PC-9 (cell line): Measurements from ENCODE around the gene DSCAM. TPM values are rescaled to one million over a fixed set of nuclear protein-coding genes. Genes with fewer than 3 reads are reported as not detected.

Experiments used
- BruUV-seq: library from RNA; stranded (reverse); fragments of 400-500 nt; replicated peaks from 2 replicates; lab custom pipeline; 2021; lab: Mats Ljungman, UMichigan
- CTCF ChIA-PET: fragments of 300-600 bp; sonication (Branson Sonifier 250); formaldehyde crosslinking; loops from one replicate; lab custom pipeline; 2022; ENCODE audit warnings: antibody characterized with exemption; lab: Charles Lee
- POLR2A ChIA-PET: fragments of 300-600 bp; sonication (Branson Sonifier 250); formaldehyde crosslinking; loops from one replicate; lab custom pipeline; 2022; ENCODE audit warnings: antibody characterized with exemption; ENCODE audit not compliant: unreplicated experiment; lab: Charles Lee
- DNase-seq, 2 experiments: peaks; one replicate each; pipeline versions ENCODE4 v3.0.0 to v3.0.0-alpha.2; 2015 to 2022; ENCODE audit warnings: mixed read lengths in 1 of 2
- H2AFZ ChIP-seq: fragments of 200-600 bp; sonication (generic); 2 replicates; pipeline ENCODE4 v1.8.1; 2017; ENCODE audit warnings: antibody characterized with exemption
- H3F3A ChIP-seq: fragments of 200-600 bp; sonication (generic); 2 replicates; pipeline ENCODE4 v1.8.1; 2017; ENCODE audit warnings: antibody characterized with exemption, mild to moderate bottlenecking, low read depth; ENCODE audit not compliant: insufficient read depth
- H3K27ac ChIP-seq: fragments of 200-600 bp; sonication (generic); 2 replicates; pipeline ENCODE4 v1.6.1; 2016; ENCODE audit warnings: mixed run types
- H3K27me3 ChIP-seq: fragments of 200-600 bp; sonication (generic); 2 replicates; pipeline ENCODE4 v1.6.1; 2016; ENCODE audit warnings: low read depth, mixed run types; ENCODE audit not compliant: insufficient read depth
- H3K36me3 ChIP-seq: fragments of 200-600 bp; sonication (generic); 2 replicates; pipeline ENCODE4 v1.6.1; 2016; ENCODE audit warnings: low read depth, mixed run types
- H3K4me1 ChIP-seq: fragments of 200-600 bp; sonication (generic); replicated peaks from 2 replicates; pipeline ENCODE4 v1.6.1; 2016; ENCODE audit warnings: mixed run types; ENCODE audit not compliant: insufficient read depth
- H3K4me2 ChIP-seq: fragments of 200-600 bp; sonication (generic); 2 replicates; pipeline ENCODE4 v1.6.1; 2017; ENCODE audit warnings: mixed run types
- H3K4me3 ChIP-seq: fragments of 200-600 bp; sonication (generic); 2 replicates; pipeline ENCODE4 v1.6.1; 2016; ENCODE audit warnings: mixed run types
- H3K79me2 ChIP-seq: fragments of 200-600 bp; sonication (generic); 2 replicates; pipeline ENCODE4 v1.6.1; 2017; ENCODE audit warnings: low read depth, mixed run types
- H3K9me2 ChIP-seq: fragments of 200-600 bp; sonication (generic); 2 replicates; pipeline ENCODE4 v1.8.1; 2017; ENCODE audit warnings: mild to moderate bottlenecking; ENCODE audit not compliant: insufficient read depth
- H3K9me3 ChIP-seq: fragments of 200-600 bp; sonication (generic); 2 replicates; pipeline ENCODE4 v1.8.1; 2016; ENCODE audit warnings: low read depth; ENCODE audit not compliant: insufficient read depth
- H4K20me1 ChIP-seq: fragments of 200-600 bp; sonication (generic); 2 replicates; pipeline ENCODE4 v1.8.1; 2017; ENCODE audit not compliant: insufficient read depth
- EZH2 ChIP-seq: fragments of 200-600 bp; sonication (generic); IDR thresholded peaks from 2 replicates; pipeline ENCODE4 v1.8.0; 2017; ENCODE audit warnings: antibody characterized with exemption, low read depth
- intact Hi-C: fragments of 100-400 bp; cut with micrococcal nuclease; formaldehyde crosslinking; loops from one replicate; pipeline ENCODE4 v1.10.0; 2022; ENCODE audit not compliant: unreplicated experiment
- total RNA-seq: library from RNA; stranded (reverse); gene quantifications from 2 replicates; pipeline ENCODE4 v1.2.3, GENCODE V29; 2021
- TF ChIP-seq, protein P1 (sequence below): fragments of 200-600 bp; sonication (generic); conservative IDR thresholded peaks from 2 replicates; pipeline ENCODE4 v1.6.1; 2017; ENCODE audit warnings: mixed run types, antibody characterized with exemption, mild to moderate bottlenecking, moderate library complexity

DSCAM gene
- total RNA-seq, 1 experiment from 2014 or later, result not detected

DNA sequence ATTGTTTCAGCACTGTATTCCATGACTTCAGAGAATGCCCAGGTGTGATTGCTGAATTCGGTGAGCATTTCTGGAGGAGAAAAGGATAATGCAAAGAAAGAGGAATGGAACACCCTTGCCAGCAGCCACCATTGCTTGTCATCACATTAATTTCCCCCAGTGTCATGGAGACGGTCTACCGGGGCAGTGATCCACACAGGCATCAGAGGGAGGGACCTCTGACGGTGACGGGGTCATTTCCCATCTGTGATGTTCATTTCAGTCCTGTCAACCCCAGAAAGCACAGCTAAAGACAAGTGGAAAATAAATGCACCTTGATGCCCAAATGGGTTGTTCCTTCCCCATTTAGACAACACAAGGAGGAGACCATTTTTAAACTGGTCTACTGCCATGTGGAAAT lies 603.3 kb downstream of the DSCAM start:
- Histone ChIP-seq H3K4me1 (no peaks in the 10 kb centered on the region), H2AFZ (no peak overlapping the region), H3K27me3 (no peaks in the 10 kb centered on the region), H3K36me3 (no peaks in the 10 kb centered on the region), H4K20me1 (no peaks in the 10 kb centered on the region), H3K9me3 (no peaks in the 10 kb centered on the region), H3K4me3 (no peak overlapping the region), H3F3A (no peaks in the 10 kb centered on the region), H3K9me2 (no peaks in the 10 kb centered on the region), H3K79me2 (no peaks in the 10 kb centered on the region), H3K4me2 (no peak overlapping the region), H3K27ac (no peak overlapping the region)
- POLR2A ChIA-PET, result no interaction called here
- DNase-seq, result no peak
- BruUV-seq, result no TSS peak
- CTCF ChIA-PET, result no interaction called here
- TF ChIP-seq, protein P1, sequence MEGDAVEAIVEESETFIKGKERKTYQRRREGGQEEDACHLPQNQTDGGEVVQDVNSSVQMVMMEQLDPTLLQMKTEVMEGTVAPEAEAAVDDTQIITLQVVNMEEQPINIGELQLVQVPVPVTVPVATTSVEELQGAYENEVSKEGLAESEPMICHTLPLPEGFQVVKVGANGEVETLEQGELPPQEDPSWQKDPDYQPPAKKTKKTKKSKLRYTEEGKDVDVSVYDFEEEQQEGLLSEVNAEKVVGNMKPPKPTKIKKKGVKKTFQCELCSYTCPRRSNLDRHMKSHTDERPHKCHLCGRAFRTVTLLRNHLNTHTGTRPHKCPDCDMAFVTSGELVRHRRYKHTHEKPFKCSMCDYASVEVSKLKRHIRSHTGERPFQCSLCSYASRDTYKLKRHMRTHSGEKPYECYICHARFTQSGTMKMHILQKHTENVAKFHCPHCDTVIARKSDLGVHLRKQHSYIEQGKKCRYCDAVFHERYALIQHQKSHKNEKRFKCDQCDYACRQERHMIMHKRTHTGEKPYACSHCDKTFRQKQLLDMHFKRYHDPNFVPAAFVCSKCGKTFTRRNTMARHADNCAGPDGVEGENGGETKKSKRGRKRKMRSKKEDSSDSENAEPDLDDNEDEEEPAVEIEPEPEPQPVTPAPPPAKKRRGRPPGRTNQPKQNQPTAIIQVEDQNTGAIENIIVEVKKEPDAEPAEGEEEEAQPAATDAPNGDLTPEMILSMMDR, result no peak
- TF ChIP-seq EZH2, result no peak
- intact Hi-C loops, result no loop called here

DNA sequence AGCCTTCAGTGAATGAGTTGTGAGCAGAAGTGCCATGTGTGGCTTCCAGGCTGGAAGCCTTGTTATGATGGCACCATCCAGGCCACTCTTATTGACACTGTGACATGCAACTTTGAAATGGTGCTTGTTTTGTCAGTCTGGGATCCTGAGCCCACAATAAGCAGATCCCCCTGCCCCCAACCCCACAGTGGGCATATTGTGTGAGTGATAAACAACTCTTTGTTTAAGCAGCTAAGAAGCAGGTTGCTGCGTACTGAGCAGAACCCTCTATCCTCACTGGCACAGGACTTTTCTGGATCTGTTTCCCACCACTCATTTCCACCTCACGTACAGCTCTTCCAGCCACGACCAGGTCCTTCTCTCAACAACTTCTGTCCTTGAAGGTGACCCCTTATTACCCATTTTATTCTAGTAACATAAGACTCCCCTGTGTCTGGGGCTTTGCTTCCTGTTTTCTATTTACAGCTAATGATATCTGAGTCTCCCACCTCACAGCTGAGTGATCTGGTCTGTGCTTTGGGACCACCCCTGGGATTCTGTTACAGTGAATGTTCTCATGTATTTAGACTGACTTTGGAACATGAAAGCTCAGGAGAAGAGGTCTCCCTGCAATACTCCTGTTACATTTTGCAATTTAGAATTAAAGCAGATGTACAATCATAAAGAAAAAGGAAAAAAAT lies 604.2 kb downstream of the DSCAM start:
- no peaks in the 10 kb centered on the region for H3K9me2 ChIP-seq
- H3K36me3 ChIP-seq, result no peaks in the 10 kb centered on the region
- H3K27ac ChIP-seq, result no peak overlapping the region
- H3F3A ChIP-seq, result no peaks in the 10 kb centered on the region
- no peak overlapping the region for H3K4me3 ChIP-seq
- H2AFZ ChIP-seq, result no peak overlapping the region
- POLR2A ChIA-PET, result no interaction called here
- H4K20me1 ChIP-seq, result no peaks in the 10 kb centered on the region
- no TSS peak for BruUV-seq
- no peaks in the 10 kb centered on the region for H3K9me3 ChIP-seq
- H3K79me2 ChIP-seq, result no peaks in the 10 kb centered on the region
- H3K27me3 ChIP-seq, result no peaks in the 10 kb centered on the region
- TF ChIP-seq EZH2, result no peak
- TF ChIP-seq, protein P1, result no peak
- intact Hi-C loops, result no loop called here
- no peak overlapping the region for H3K4me2 ChIP-seq
- DNase-seq, result no peak
- CTCF ChIA-PET, result no interaction called here
- no peaks in the 10 kb centered on the region for H3K4me1 ChIP-seq

DNA sequence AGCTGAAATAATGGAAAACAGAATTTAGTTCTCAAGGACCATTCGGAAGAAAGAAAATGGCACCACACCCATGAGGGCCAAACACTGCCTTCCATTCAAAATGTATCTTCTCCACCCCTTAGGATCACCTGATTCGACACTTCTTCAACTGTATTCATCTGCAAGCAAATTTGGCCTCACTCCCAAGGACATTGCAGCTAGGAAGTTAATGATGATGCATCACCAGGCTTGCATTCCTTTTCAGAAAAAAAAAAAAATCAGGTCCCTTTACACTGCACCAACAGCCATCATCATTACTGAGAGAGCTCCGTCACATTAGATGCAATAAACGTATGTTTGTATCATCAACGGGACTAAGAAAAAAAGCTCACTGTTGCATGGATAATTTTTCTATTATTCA lies 611.4 kb downstream of the DSCAM start:
- no peak for DNase-seq
- TF ChIP-seq, protein P1, result no peak
- no peak for TF ChIP-seq EZH2
- intact Hi-C loops, result no loop called here
- H2AFZ ChIP-seq, result no peak overlapping the region
- POLR2A ChIA-PET, result no interaction called here
- no peak overlapping the region for H3K4me3 ChIP-seq
- H3K4me1 ChIP-seq, result no peaks in the 10 kb centered on the region
- H3K9me3 ChIP-seq, result no peaks in the 10 kb centered on the region
- no peaks in the 10 kb centered on the region for H3K36me3 ChIP-seq
- CTCF ChIA-PET, result no interaction called here
- H3K9me2 ChIP-seq, result no peaks in the 10 kb centered on the region
- H4K20me1 ChIP-seq, result no peaks in the 10 kb centered on the region
- no peak overlapping the region for H3K27ac ChIP-seq
- BruUV-seq, result no TSS peak
- H3F3A ChIP-seq, result no peaks in the 10 kb centered on the region
- no peaks in the 10 kb centered on the region for H3K27me3 ChIP-seq
- no peaks in the 10 kb centered on the region for H3K79me2 ChIP-seq
- no peak overlapping the region for H3K4me2 ChIP-seq
